Left lung (tissue), 10 donors: ENCODE measurements around the gene TRIM56. TPM values are rescaled to one million over a fixed set of nuclear protein-coding genes. Genes with fewer than 3 reads are reported as not detected.
A peak's percentile ranks its signal among the peaks of the same experiment; 100 is the strongest.
"Not testable (repeated sequence)": the region's sequence is repeated elsewhere in the genome, so short reads cannot be mapped to it uniquely, and the experiment has no call there.

ENCODE experiments used
- ATAC-seq: fragments of 200-7000 bp; cut with Tn5 transposase; one replicate; pipeline ENCODE4 v1.9.1; 2020; ENCODE audit warnings: moderate library complexity
- DNase-seq, 4 donors: peaks; one replicate each; pipeline ENCODE4 v3.0.0-alpha.2; 2013 to 2020
- H3K27ac ChIP-seq, 2 donors: fragments of 200-600 bp; sonication (generic) in 1 of 2; one replicate each; pipeline versions ENCODE4 v1.5.0 to v1.8.0; 2020 to 2021
- H3K27me3 ChIP-seq, 2 donors: fragments of 200-600 bp; sonication (generic) in 1 of 2; one replicate each; pipeline versions ENCODE4 v1.5.0 to v1.8.0; 2020 to 2021
- H3K36me3 ChIP-seq, 2 donors: fragments of 200-600 bp; sonication (generic) in 1 of 2; one replicate each; pipeline versions ENCODE4 v1.5.0 to v1.8.0; 2020 to 2021
- H3K4me1 ChIP-seq, 2 donors: fragments of 200-600 bp; one replicate each; pipeline ENCODE4 v1.8.0; 2021
- H3K4me3 ChIP-seq, 2 donors: fragments of 200-600 bp; sonication (generic) in 1 of 2; one replicate each; pipeline versions ENCODE4 v1.5.0 to v1.8.0; 2020 to 2021; ENCODE audit warnings: mild to moderate bottlenecking in 1 of 2
- H3K9me3 ChIP-seq, 2 donors: fragments of 200-600 bp; sonication (generic) in 1 of 2; one replicate each; pipeline versions ENCODE4 v1.5.0 to v1.8.0; 2020 to 2021
- CTCF ChIP-seq, 2 donors: fragments of 200-600 bp; sonication (generic) in 1 of 2; IDR thresholded peaks; one replicate each; pipeline versions ENCODE4 v1.5.0 to v1.8.0; 2021; ENCODE audit warnings: antibody characterized with exemption in 2 of 2
- intact Hi-C, 2 donors: fragments of 100-400 bp; cut with DNase I; formaldehyde crosslinking; loops; one replicate each; pipeline versions ENCODE4 v1.11.2 to v1.14.2; 2022
- polyA plus RNA-seq, 6 donors: library from polyadenylated mRNA; unstranded; fragments of 120-200 nt; gene quantifications; one replicate each; pipeline ENCODE4 v1.2.1, GENCODE V29; 2013; ENCODE audit not compliant: insufficient read length in 6 of 6
- total RNA-seq, 2 donors: library from RNA; stranded (reverse); fragmentation: NEBNext Ultra II Directional; extraction: Animal tissue kit (Norgen Biotek cat#: 25700); gene quantifications; one replicate each; pipeline ENCODE4 v1.2.1, GENCODE V29; 2021
- donor health status: DM: no; HTN: yes; CAD: no.
- donor health status: DM: no; HTN: no; CAD: no.

Gene TRIM56
- total and polyA plus RNA-seq, 8 donors = 23.4 to 55.6 (median 26.9) TPM

GRCh38 chr7:101059620-101059942 lies 25.7 kb upstream of the TRIM56 start:
- H3K27me3 ChIP-seq = peaks cover 0 to 77% of the 10 kb centered on the region in 2 donors

GRCh38 chr7:101060992-101061391 lies 24.3 kb upstream of the TRIM56 start:
- ATAC-seq (no peak), DNase-seq (no peak)
- no peak overlapping the region for H3K27ac ChIP-seq
- TF ChIP-seq CTCF (IDR thresholded peaks at IDR 0.05) = no peak
- intact Hi-C loops = loop anchor here in 1 of 2 donors (10.0 kb wide), 1 partner anchor 166 kb away; the partner anchor contains the start of gene ACHE
- H3K36me3 ChIP-seq = no peaks in the 10 kb centered on the region
- no peaks in the 10 kb centered on the region for H3K9me3 ChIP-seq
- H3K4me3 ChIP-seq = no peak overlapping the region
- H3K27me3 ChIP-seq = peaks cover 0 to 80% of the 10 kb centered on the region in 2 donors
- H3K4me1 ChIP-seq = no peaks in the 10 kb centered on the region

More at GRCh38 chr7:101059620-101059942, 25.7 kb upstream of the TRIM56 start:
- no peak for ATAC-seq
- no peak for DNase-seq
- H3K27ac ChIP-seq = no peak overlapping the region
- peak in 1 of 2 donors; percentile 43 for TF ChIP-seq CTCF (IDR thresholded peaks at IDR 0.05)
- H3K36me3 ChIP-seq = no peaks in the 10 kb centered on the region
- H3K4me3 ChIP-seq = no peak overlapping the region
- H3K4me1 ChIP-seq = no peaks in the 10 kb centered on the region
- no peaks in the 10 kb centered on the region for H3K9me3 ChIP-seq
- intact Hi-C loops = loop anchor here in 1 of 2 donors (5.0 kb wide), 1 partner anchor 162 kb away; the partner anchor contains the start of gene ACHE

- intact Hi-C loops = loop anchor here in 1 of 2 donors (10.0 kb wide), 1 partner anchor 169 kb away; the partner anchor contains the start of gene ACHE
- not testable (repeated sequence) for H3K4me1 ChIP-seq, H3K27ac ChIP-seq, DNase-seq, H3K36me3 ChIP-seq, ATAC-seq, H3K4me3 ChIP-seq, H3K9me3 ChIP-seq
- H3K27me3 ChIP-seq = peaks cover 0 to 71% of the 10 kb centered on the region in 2 donors
Observed at GRCh38 chr7:101064176-101064550, 21.1 kb upstream of the TRIM56 start.

- H3K4me3 ChIP-seq, H3K9me3 ChIP-seq, H3K27ac ChIP-seq, H3K4me1 ChIP-seq, DNase-seq, ATAC-seq, H3K36me3 ChIP-seq: not testable (repeated sequence)
- intact Hi-C loops = loop anchor here in 1 of 2 donors (10.0 kb wide), 1 partner anchor 170 kb away; the partner anchor contains the start of gene ACHE
- peaks cover 0 to 64% of the 10 kb centered on the region in 2 donors for H3K27me3 ChIP-seq
Observed at GRCh38 chr7:101065162-101065561, 20.1 kb upstream of the TRIM56 start.

GRCh38 chr7:101066141-101066832 lies 19.0 kb upstream of the TRIM56 start:
- intact Hi-C loops = loop anchor here in 1 of 2 donors (10.0 kb wide), 1 partner anchor 171 kb away; the partner anchor contains the start of gene ACHE
- Histone ChIP-seq H3K4me1 (no peaks in the 10 kb centered on the region), H3K27ac (no peak overlapping the region), H3K9me3 (no peaks in the 10 kb centered on the region), H3K27me3 (peaks cover 0 to 53% of the 10 kb centered on the region in 2 donors), H3K4me3 (no peak overlapping the region), H3K36me3 (no peaks in the 10 kb centered on the region)
- TF ChIP-seq CTCF (IDR thresholded peaks at IDR 0.05) = no peak
- ATAC-seq (no peak), DNase-seq (no peak)

GRCh38 chr7:101066833-101067177 lies 18.5 kb upstream of the TRIM56 start:
- Histone ChIP-seq H3K36me3 (no peaks in the 10 kb centered on the region), H3K27me3 (peaks cover 0 to 48% of the 10 kb centered on the region in 2 donors), H3K27ac (no peak overlapping the region), H3K4me1 (no peaks in the 10 kb centered on the region), H3K4me3 (no peak overlapping the region), H3K9me3 (no peaks in the 10 kb centered on the region)
- no peak for ATAC-seq
- intact Hi-C loops = loop anchor here in 1 of 2 donors (10.0 kb wide), 1 partner anchor 172 kb away; the partner anchor contains the start of gene ACHE
- no peak for DNase-seq
- no peak for TF ChIP-seq CTCF (IDR thresholded peaks at IDR 0.05)
